HG02981 (cell line): Measurements from ENCODE around the gene EPHA6.

Experiments
- ATAC-seq: cut with Tn5 transposase; IDR thresholded peaks from one replicate; pipeline ENCODE4 v1.9.1; 2021; ENCODE audit warnings: mild to moderate bottlenecking, moderate library complexity; ENCODE audit not compliant: unreplicated experiment

Gene EPHA6

DNA sequence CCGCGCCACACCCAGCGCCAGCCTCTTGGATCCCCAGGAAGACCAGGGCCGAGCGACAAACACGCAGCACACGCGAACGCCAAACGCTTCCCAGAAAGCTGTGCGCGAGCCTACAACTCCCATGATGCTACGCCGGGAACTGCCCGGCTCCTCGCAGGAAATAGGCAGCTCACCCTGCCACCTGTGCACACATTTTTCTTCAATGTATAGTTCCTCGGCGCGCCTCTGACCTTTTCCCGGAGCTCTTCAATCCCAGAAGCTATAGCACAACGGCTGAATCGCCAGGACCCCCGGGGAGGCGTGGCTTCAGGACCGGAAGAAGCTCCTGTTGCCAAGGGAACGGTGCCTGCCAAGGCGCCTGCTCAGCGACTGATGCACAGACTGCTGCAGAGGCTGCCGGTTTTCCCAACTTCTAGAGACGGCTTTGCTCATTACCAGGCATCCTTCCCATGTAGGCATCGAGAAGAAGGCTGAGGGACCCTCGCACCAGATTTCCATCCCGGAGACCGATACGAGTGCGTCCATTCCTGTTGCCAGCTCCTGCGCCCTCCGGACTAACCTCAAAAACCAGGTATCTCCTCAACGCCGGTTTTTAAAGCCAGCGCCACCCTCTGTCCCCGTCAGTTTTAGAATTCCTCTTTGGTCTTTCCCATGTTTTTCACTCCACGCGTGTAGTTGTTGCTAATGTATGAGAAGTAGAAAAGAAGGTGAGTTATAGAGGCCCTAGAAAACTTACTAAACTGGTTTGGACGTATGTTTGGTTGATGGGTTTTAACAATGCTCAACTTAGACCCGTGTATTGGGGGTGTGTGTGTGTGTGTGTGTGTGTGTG is 950.2 kb downstream of the EPHA6 start, which contains the start of gene ARL6:
TSS of gene ARL6 (plus strand) at position 352 of the 832 bp plus-strand sequence. CDS start 3,350 bp downstream, outside the sequence.
- peak; percentile 93 for ATAC-seq

DNA sequence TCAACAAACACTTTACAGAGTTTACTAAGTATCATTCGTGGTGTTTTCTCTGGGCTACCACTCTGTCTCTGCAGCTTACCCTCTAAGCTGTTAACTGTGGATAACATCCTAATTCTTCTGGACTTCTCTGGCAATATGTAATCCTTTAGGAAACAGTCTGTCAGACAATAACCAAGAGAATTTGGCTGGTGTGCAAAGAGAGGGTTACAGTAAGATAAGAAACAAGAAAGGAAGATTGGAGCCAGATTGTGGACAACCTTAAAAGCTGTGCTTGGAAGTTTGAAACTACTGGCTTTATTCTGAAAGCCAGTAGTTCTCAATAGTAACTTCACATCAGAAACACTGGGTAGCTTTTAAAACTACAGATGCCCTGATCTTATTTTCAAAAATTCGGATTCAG is 950.9 kb downstream of the EPHA6 start:
- no peak for ATAC-seq

DNA sequence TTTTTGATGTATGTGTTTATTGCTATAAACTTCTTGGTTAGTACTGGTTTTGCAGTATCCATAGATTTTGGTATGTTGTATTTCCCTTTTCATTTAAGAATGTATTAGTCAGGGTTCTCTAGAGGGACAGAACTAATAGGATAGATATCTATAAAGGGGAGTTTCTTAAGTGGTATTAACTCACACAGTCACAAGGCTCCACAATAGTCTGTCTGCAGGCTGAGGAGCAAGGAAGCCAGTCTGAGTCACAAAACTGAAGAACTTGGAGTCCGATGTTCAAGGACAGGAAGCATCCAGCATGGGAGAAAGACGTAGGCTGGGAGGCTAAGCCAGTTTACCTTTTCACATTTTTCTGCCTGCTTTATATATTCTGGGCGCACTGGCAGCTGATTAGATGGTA is 958.5 kb downstream of the EPHA6 start:
- ATAC-seq: no peak

DNA sequence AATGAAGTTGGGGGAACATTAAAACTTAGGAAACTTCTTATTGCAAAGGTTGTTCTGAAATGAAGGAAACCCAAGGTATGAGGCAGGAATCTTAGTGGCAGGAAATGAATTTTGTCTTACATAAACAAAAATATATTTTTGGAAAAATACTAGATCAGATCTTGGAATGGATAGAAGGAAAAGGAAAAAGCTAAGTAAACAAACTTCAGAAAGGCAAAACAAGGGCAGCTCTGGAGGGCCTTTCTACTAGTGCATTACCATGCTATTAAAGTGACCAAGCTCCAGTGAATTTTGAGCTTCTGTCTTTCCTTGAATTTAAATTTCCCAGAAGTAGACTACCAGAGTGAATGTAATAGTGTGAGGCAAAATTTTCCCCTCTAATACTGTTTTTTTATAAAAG is 963.8 kb downstream of the EPHA6 start:
- ATAC-seq: no peak

DNA sequence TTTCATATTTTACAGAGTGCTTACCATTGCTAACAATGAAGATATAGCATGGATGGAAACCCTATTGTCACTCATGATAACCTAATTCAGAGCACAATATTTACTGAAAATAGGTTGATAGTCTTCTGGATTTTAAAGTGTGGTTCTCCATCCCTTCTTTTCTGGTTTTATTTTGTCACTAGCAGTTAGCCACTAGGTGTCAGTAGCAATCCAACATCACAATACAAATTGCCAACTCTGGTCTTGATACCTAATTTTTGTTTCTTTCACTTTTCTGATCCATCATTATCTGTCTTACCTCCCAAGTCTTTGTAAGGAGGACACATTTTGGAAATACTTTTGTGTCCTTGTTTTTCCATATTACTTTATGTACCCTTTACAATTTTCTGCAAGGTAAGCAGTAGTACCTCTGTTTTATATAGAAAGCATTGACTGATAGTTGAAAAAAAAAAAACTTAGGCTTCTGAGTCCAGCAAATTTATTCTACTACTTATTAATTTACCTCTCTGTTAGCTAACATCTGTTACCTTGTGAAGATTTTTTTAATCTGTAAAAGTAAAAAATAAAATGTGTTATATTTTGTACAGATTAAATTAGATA is 979.1 kb downstream of the EPHA6 start:
- ATAC-seq: no peak

DNA sequence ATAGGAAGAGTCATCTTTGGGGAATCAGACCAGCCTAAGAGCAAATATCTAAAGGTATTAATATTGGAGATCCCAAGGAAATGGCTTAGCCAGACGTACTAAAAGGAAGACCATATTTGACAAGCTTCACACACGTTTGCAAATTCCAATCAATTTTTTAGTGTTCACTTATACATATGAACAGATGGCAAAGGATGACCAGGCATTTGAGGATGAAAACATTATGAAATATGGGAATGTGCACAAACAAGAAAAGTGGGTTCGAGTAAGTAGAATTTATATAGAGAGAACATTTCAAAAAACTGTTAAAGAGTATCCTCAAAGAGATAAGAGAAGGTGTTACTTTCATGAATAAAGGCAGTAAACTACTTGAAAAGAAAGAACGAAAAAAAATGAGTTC is 981.6 kb downstream of the EPHA6 start:
- ATAC-seq: no peak
